Astrocyte (in vitro differentiated cells and primary cell): Measurements from ENCODE around the gene MEGF8. TPM values are rescaled to one million over a fixed set of nuclear protein-coding genes. Genes with fewer than 3 reads are reported as not detected.

Experiments
- DNase-seq: peaks from one replicate; pipeline ENCODE4 v3.0.0-alpha.2; 2010; ENCODE audit warnings: low read depth
- FAIRE-seq: peaks from 2 replicates; lab custom pipeline; 2011; peaks lifted over from hg19 to GRCh38; lab: Jason Lieb, UNC
- H2AFZ ChIP-seq: 2 replicates; pipeline ENCODE4 v1.6.0; 2012; ENCODE audit warnings: low read depth, low read length, inconsistent platforms
- H3K27ac ChIP-seq: 2 replicates; pipeline ENCODE4 v1.5.1; 2011; ENCODE audit warnings: low read depth, low read length, inconsistent platforms
- H3K27me3 ChIP-seq: 2 replicates; pipeline ENCODE4 v1.6.0; 2011; ENCODE audit warnings: low read length, inconsistent platforms; ENCODE audit not compliant: insufficient read depth
- H3K36me3 ChIP-seq: 2 replicates; pipeline ENCODE4 v1.5.1; 2011; ENCODE audit warnings: low read length, inconsistent platforms; ENCODE audit not compliant: insufficient read depth
- H3K4me1 ChIP-seq: 2 replicates; pipeline ENCODE4 v1.5.1; 2011; ENCODE audit warnings: low read length, inconsistent platforms; ENCODE audit not compliant: insufficient read depth
- H3K4me2 ChIP-seq: 2 replicates; pipeline ENCODE4 v1.6.0; 2012; ENCODE audit warnings: low read length, inconsistent platforms
- H3K4me3 ChIP-seq: 2 replicates; pipeline ENCODE4 v1.5.1; 2011; ENCODE audit warnings: low read depth, mild to moderate bottlenecking, low read length, inconsistent platforms; ENCODE audit not compliant: insufficient read depth
- H3K79me2 ChIP-seq: 2 replicates; pipeline ENCODE4 v1.6.0; 2012; ENCODE audit warnings: mild to moderate bottlenecking, low read length, inconsistent platforms; ENCODE audit not compliant: insufficient read depth
- H3K9ac ChIP-seq: 2 replicates; pipeline ENCODE4 v1.6.0; 2012; ENCODE audit warnings: mild to moderate bottlenecking, low read length, inconsistent platforms
- H3K9me3 ChIP-seq: 2 replicates; pipeline ENCODE4 v1.5.1; 2012; ENCODE audit warnings: low read depth, mild to moderate bottlenecking, low read length, inconsistent platforms; ENCODE audit not compliant: insufficient read depth
- H4K20me1 ChIP-seq: 2 replicates; pipeline ENCODE4 v1.6.0; 2012; ENCODE audit warnings: low read length, inconsistent platforms; ENCODE audit not compliant: insufficient read depth
- H3K27ac Mint-ChIP-seq: one replicate; pipeline ENCODE4 v1.8.0; 2021; ENCODE audit warnings: mild to moderate bottlenecking, mixed read lengths; ENCODE audit not compliant: unreplicated experiment
- H3K27me3 Mint-ChIP-seq: one replicate; pipeline ENCODE4 v1.8.0; 2021; ENCODE audit warnings: low read depth, mixed read lengths; ENCODE audit not compliant: unreplicated experiment
- H3K36me3 Mint-ChIP-seq: one replicate; pipeline ENCODE4 v1.8.0; 2021; ENCODE audit warnings: low read depth, mixed read lengths; ENCODE audit not compliant: unreplicated experiment
- H3K4me1 Mint-ChIP-seq: one replicate; pipeline ENCODE4 v1.8.0; 2021; ENCODE audit warnings: low read depth, mixed read lengths; ENCODE audit not compliant: unreplicated experiment
- H3K4me3 Mint-ChIP-seq: one replicate; pipeline ENCODE4 v1.8.0; 2021; ENCODE audit warnings: mild to moderate bottlenecking, moderate library complexity, mixed read lengths; ENCODE audit not compliant: unreplicated experiment
- H3K9me3 Mint-ChIP-seq: one replicate; pipeline ENCODE4 v1.8.0; 2021; ENCODE audit warnings: mild to moderate bottlenecking, mixed read lengths; ENCODE audit not compliant: unreplicated experiment
- CTCF ChIP-seq: IDR thresholded peaks from 2 replicates; pipeline ENCODE4 v1.5.1; 2011; ENCODE audit warnings: low read depth, mild to moderate bottlenecking, inconsistent platforms, low read length, moderate library complexity; ENCODE audit not compliant: insufficient read depth
- EZH2 ChIP-seq: IDR thresholded peaks from 2 replicates; pipeline ENCODE4 v1.6.1; 2012; ENCODE audit warnings: mild to moderate bottlenecking, low read length, inconsistent platforms; ENCODE audit not compliant: insufficient read depth
- total RNA-seq: library from RNA; stranded (reverse); gene quantifications from 2 replicates; pipeline ENCODE4 v1.2.1, GENCODE V29; 2021

MEGF8 gene
- total RNA-seq, 1 donor from 2014 or later, result 42.0 TPM

GRCh38 chr19:42280815-42281145 is 44.7 kb upstream of the MEGF8 start:
- peaks cover 7% of the 10 kb centered on the region for H3K36me3 Mint-ChIP-seq
- Histone ChIP-seq H3K4me3 (peak overlapping the region; percentile 76), H3K27ac (peak overlapping the region; percentile 84), H3K4me2 (peak overlapping the region; percentile 94), H2AFZ (no peak overlapping the region), H3K9me3 (no peaks in the 10 kb centered on the region), H3K9ac (peak overlapping the region; percentile 82), H3K79me2 (peaks cover 68% of the 10 kb centered on the region), H4K20me1 (peaks cover 59% of the 10 kb centered on the region), H3K4me1 (peaks cover 70% of the 10 kb centered on the region), H3K27me3 (no peaks in the 10 kb centered on the region), H3K36me3 (no peaks in the 10 kb centered on the region)
- peaks cover 43% of the 10 kb centered on the region for H3K4me1 Mint-ChIP-seq
- no peak overlapping the region for H3K4me3 Mint-ChIP-seq
- TF ChIP-seq CTCF (no peak), EZH2 (no peak)
- no peaks in the 10 kb centered on the region for H3K27me3 Mint-ChIP-seq
- no peak for FAIRE-seq
- no peak overlapping the region for H3K27ac Mint-ChIP-seq
- H3K9me3 Mint-ChIP-seq, result no peaks in the 10 kb centered on the region
- DNase-seq, result peak; percentile 64

DNA sequence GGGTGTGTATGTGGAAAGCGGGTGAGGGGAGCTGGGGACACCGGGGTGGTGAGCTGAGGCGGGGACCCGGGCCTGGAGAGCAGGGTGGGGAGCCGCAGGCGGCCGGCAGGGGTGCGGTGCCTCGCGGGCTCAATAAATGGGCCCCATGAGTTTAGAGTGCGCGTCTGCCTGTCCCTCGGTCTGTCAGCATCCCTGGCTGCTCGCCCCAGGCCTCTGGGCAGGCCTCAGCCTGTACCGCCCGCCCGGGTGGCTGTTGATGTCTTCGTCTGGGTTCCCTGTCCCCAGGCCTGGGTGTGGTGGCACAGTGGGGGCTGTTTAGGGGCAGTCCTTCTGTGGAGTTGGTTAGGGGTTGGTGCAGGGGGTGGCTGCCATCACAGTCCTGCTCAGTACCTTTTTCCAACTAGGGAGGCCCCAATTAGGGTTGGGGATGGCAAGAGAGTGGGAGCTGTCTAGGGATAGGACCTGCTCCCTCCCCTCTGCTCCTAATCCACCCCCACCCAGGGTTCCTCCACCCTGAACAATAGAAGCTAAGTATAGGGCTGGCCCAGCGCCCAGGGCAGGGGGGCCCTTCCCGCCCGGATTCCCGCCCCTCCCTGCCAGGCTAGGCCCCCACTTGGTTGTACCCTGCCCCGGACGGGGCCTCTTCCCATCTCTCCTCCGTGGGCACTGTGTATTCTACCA is 44.1 kb upstream of the MEGF8 start:
- peak overlapping the region; percentile 86 for H3K4me3 Mint-ChIP-seq
- H3K27me3 Mint-ChIP-seq, result no peaks in the 10 kb centered on the region

More for the DNA sequence above, 44.1 kb upstream of the MEGF8 start:
- Histone ChIP-seq H3K36me3 (no peaks in the 10 kb centered on the region), H3K79me2 (peaks cover 68% of the 10 kb centered on the region), H3K27me3 (no peaks in the 10 kb centered on the region), H3K4me2 (peak overlapping the region; percentile 94), H4K20me1 (peaks cover 59% of the 10 kb centered on the region), H3K4me3 (peak overlapping the region; percentile 37), H3K27ac (peak overlapping the region; percentile 92), H2AFZ (no peak overlapping the region), H3K4me1 (peaks cover 75% of the 10 kb centered on the region), H3K9ac (peak overlapping the region; percentile 82), H3K9me3 (no peaks in the 10 kb centered on the region)
- Mint-ChIP-seq H3K9me3 (peaks cover 2% of the 10 kb centered on the region), H3K27ac (peak overlapping the region; percentile 97), H3K36me3 (peaks cover 5% of the 10 kb centered on the region), H3K4me1 (peaks cover 43% of the 10 kb centered on the region)
- FAIRE-seq, result no peak
- DNase-seq, result no peak
- TF ChIP-seq CTCF, result no peak
